Fibroblast of lung (primary cell): ENCODE results near the gene AK4.

Source experiments
- EZH2 ChIP-seq: IDR thresholded peaks from 2 replicates; pipeline ENCODE4 v1.5.1; 2012; ENCODE audit warnings: low read length, control low read depth, mild to moderate bottlenecking; ENCODE audit errors: missing control alignments
- TF ChIP-seq, protein P1 (sequence below), 2 donors: IDR thresholded peaks in 1 of 2; conservative IDR thresholded peaks in 1 of 2; 1 replicate in 1 of 2; 2 replicates in 1 of 2; pipeline ENCODE4 v1.5.1; 2011 to 2012; ENCODE audit warnings: low read length in 2 of 2, control low read depth in 1 of 2, inconsistent platforms in 1 of 2, low read depth in 1 of 2, mild to moderate bottlenecking in 1 of 2

DNA sequence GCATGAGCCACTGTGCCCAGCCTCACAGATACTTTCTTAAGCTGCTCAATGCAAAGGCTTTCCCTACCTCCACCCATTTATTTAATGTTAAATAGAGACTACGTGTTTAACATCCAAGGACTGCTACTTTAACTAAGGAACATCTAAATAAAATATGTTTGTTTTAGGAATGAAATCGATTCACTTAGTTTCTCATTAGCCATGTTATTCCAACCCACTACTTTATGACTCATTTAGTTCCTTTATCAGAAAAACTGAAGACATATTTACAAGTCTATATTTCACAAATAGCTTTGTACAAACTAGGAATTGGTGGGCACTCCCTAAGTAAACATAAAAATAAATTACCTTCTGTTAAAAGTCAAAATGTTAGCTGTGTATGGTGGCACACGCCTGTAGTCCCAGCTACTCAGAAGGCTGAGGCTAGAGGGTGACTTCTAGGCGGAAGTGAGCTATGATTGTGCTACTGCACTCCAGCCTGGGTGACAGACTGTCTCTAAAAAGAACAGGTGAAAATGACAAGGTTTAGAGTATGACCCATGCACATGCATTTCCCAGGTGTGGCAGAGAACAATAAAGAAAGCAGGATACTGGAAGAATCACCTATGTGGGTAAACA lies 39.9 kb upstream of the AK4 start:
- TF ChIP-seq, protein P1, sequence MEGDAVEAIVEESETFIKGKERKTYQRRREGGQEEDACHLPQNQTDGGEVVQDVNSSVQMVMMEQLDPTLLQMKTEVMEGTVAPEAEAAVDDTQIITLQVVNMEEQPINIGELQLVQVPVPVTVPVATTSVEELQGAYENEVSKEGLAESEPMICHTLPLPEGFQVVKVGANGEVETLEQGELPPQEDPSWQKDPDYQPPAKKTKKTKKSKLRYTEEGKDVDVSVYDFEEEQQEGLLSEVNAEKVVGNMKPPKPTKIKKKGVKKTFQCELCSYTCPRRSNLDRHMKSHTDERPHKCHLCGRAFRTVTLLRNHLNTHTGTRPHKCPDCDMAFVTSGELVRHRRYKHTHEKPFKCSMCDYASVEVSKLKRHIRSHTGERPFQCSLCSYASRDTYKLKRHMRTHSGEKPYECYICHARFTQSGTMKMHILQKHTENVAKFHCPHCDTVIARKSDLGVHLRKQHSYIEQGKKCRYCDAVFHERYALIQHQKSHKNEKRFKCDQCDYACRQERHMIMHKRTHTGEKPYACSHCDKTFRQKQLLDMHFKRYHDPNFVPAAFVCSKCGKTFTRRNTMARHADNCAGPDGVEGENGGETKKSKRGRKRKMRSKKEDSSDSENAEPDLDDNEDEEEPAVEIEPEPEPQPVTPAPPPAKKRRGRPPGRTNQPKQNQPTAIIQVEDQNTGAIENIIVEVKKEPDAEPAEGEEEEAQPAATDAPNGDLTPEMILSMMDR (conservative IDR thresholded peaks at IDR 0.05 in 1 of 2, IDR thresholded peaks at IDR 0.05 in 1 of 2; ENCODE audit: low read depth in 1 of 2, low read length in 2 of 2): no peak
- TF ChIP-seq EZH2: no peak
